K562 (cell line): ENCODE measurements around the gene GAD1. TPM values are rescaled to one million over a fixed set of nuclear protein-coding genes. Genes with fewer than 3 reads are reported as not detected.

Experiments
- ATAC-seq: fragments of 200-7000 bp; cut with Tn5 transposase; 3 replicates; pipeline ENCODE4 v1.9.1; 2020; ENCODE audit warnings: moderate library complexity
- BruUV-seq: library from RNA; stranded (reverse); fragments of 400-500 nt; replicated peaks from 2 replicates; lab custom pipeline; 2021; lab: Mats Ljungman, UMichigan
- CTCF ChIA-PET: fragments of 300-600 bp; formaldehyde crosslinking; extraction: SDS; loops from one replicate; lab custom pipeline; 2021; ENCODE audit warnings: low intra/inter-chr PET ratio; lab: Yijun Ruan, JAX
- POLR2A ChIA-PET: fragments of 300-600, 350-650 bp; sonication (Branson Sonifier 250); formaldehyde crosslinking; extraction: SDS; loops from one replicate; lab custom pipeline; 2021; ENCODE audit warnings: antibody characterized with exemption, inconsistent platforms; lab: Yijun Ruan, JAX
- DNase-seq, 4 experiments: peaks; one replicate each; pipeline versions ENCODE4 v3.0.0 to v3.0.0-alpha.2; 2011 to 2018; ENCODE audit warnings: low spot score in 3 of 4, mixed read lengths in 3 of 4; ENCODE audit errors: extremely low read depth in 1 of 4
- FAIRE-seq: peaks from 2 replicates; lab custom pipeline; 2011; peaks lifted over from hg19 to GRCh38; lab: Jason Lieb, UNC
- H2AFZ ChIP-seq: 2 replicates; pipeline ENCODE4 v1.6.0; 2011; ENCODE audit warnings: low read depth, low read length, control low read depth, inconsistent platforms
- H3K27ac ChIP-seq: fragments of 200-600 bp; 3 replicates; pipeline ENCODE4 v1.8.0; 2011; ENCODE audit warnings: low read depth, mild to moderate bottlenecking, control low read depth, inconsistent platforms, low read length, moderate library complexity, mixed read lengths; ENCODE audit errors: extremely low read depth
- H3K27me3 ChIP-seq, 2 experiments: fragments of 300-600 bp in 1 of 2; 2 replicates in 1 of 2; 3 replicates in 1 of 2; pipeline versions ENCODE4 v1.6.0 to v1.8.0; 2011; ENCODE audit warnings: inconsistent platforms in 2 of 2, low read length in 2 of 2, mild to moderate bottlenecking in 1 of 2, mixed read lengths in 1 of 2, moderate library complexity in 1 of 2; ENCODE audit not compliant: control insufficient read depth in 2 of 2, insufficient read depth in 2 of 2
- H3K36me3 ChIP-seq: fragments of 300-600 bp; 3 replicates; pipeline ENCODE4 v1.8.0; 2011; ENCODE audit warnings: mild to moderate bottlenecking, low read length, inconsistent platforms; ENCODE audit not compliant: control insufficient read depth, insufficient read depth
- H3K4me1 ChIP-seq, 2 experiments: fragments of 200-600 bp in 1 of 2; replicated peaks in 1 of 2; 2 replicates in 1 of 2; 3 replicates in 1 of 2; pipeline versions ENCODE4 v1.5.1 to v1.8.0; 2011; ENCODE audit warnings: inconsistent platforms in 2 of 2, low read length in 2 of 2, mild to moderate bottlenecking in 1 of 2, mixed read lengths in 1 of 2, moderate library complexity in 1 of 2; ENCODE audit not compliant: control insufficient read depth in 2 of 2, insufficient read depth in 2 of 2
- H3K4me2 ChIP-seq: 2 replicates; pipeline ENCODE4 v1.6.1; 2011; ENCODE audit warnings: low read length, control low read depth, inconsistent platforms, mixed read lengths; ENCODE audit not compliant: insufficient read depth
- H3K4me3 ChIP-seq: fragments of 200-600 bp; sonication (generic), shearing (Covaris generic); 2 replicates; pipeline ENCODE4 v1.5.1; 2016; ENCODE audit warnings: control low read depth, inconsistent platforms
- H3K79me2 ChIP-seq: fragments of 200-600 bp; 3 replicates; pipeline ENCODE4 v1.8.0; 2011; ENCODE audit warnings: low read length, inconsistent platforms; ENCODE audit not compliant: control insufficient read depth, insufficient read depth
- H3K9ac ChIP-seq, 2 experiments: 2 replicates each; pipeline versions ENCODE4 v1.6.0 to v1.6.1; 2011; ENCODE audit warnings: low read depth in 2 of 2, low read length in 2 of 2, control low read depth in 1 of 2, inconsistent platforms in 1 of 2, mild to moderate bottlenecking in 1 of 2, mixed read lengths in 1 of 2; ENCODE audit not compliant: insufficient read depth in 1 of 2
- H3K9me1 ChIP-seq: one replicate; pipeline ENCODE4 v1.6.0; 2011; ENCODE audit warnings: inconsistent platforms, mild to moderate bottlenecking, low read length, moderate library complexity; ENCODE audit not compliant: control insufficient read depth, insufficient read depth
- H3K9me3 ChIP-seq: replicated peaks from 2 replicates; pipeline ENCODE4 v1.5.1; 2011; ENCODE audit warnings: low read depth, low read length, inconsistent platforms; ENCODE audit not compliant: control insufficient read depth, insufficient read depth
- H4K20me1 ChIP-seq: replicated peaks from 2 replicates; pipeline ENCODE4 v1.6.1; 2011; ENCODE audit warnings: low read length, inconsistent platforms, mixed read lengths; ENCODE audit not compliant: control insufficient read depth, insufficient read depth
- CREB3 ChIP-seq: fragments of 450-650 bp; conservative IDR thresholded peaks from 2 replicates; pipeline ENCODE4 v1.6.1; 2016; ENCODE audit warnings: missing genetic modification characterization, low read depth, mild to moderate bottlenecking, missing compliant biosample characterization, moderate library complexity
- FOXM1 ChIP-seq, 2 experiments: fragments of 450-650 bp in 1 of 2; sonication (generic) in 1 of 2; formaldehyde crosslinking in 1 of 2; IDR thresholded peaks; 2 replicates each; pipeline versions ENCODE4 v1.6.1 to v1.9.0; 2017 to 2022; ENCODE audit warnings: low read depth in 2 of 2, mild to moderate bottlenecking in 2 of 2, missing genetic modification reagents in 1 of 2, moderate library complexity in 1 of 2
- SMARCE1 ChIP-seq: fragments of 450-650 bp; IDR thresholded peaks from 2 replicates; pipeline ENCODE4 v1.7.1; 2016; ENCODE audit warnings: mild to moderate bottlenecking
- ZBTB9 ChIP-seq: fragments of 450-650 bp; formaldehyde crosslinking; IDR thresholded peaks from 2 replicates; pipeline ENCODE4 v1.4.0; 2020; ENCODE audit warnings: mild to moderate bottlenecking, moderate library complexity
- ZNF263 ChIP-seq: sonication (generic); formaldehyde crosslinking; IDR thresholded peaks from 2 replicates; pipeline ENCODE4 v1.8.0; 2022; ENCODE audit warnings: mild to moderate bottlenecking, missing genetic modification reagents, borderline replicate concordance
- WGBS: fragments of 100-300 bp; shearing (Covaris generic); methylation state at CpG from one replicate; pipeline ENCODE4 v1.1.6; 2016; ENCODE audit warnings: low coverage, mixed read lengths; ENCODE audit not compliant: insufficient coverage; ENCODE audit errors: missing lambda C conversion rate; 5-methylcytosine and 5-hydroxymethylcytosine counted together
- in situ Hi-C: fragments of 300-500 bp; cut with MboI; formaldehyde crosslinking; loops from 4 replicates; pipeline ENCODE4 v1.15.0; 2018; ENCODE audit warnings: inconsistent platforms, mixed read lengths
- intact Hi-C: fragments of 100-400 bp; cut with micrococcal nuclease; formaldehyde crosslinking; loops from 2 replicates; pipeline ENCODE4 v1.14.2; 2022
- polyA plus RNA-seq, 8 experiments: library from polyadenylated mRNA; depleted of rRNA in 4 of 8; stranded (reverse) in 5 of 8; unstranded in 3 of 8; fragments of >200 nt; fragmentation: Nextera tagmentation in 2 of 8; fragmentation: Illumina TruSeq in 1 of 8; extraction: Ambion mirVana in 2 of 8; extraction: Trizol in 1 of 8; gene quantifications; 2 replicates each; pipeline versions ENCODE4 v1.2.1 to v1.2.3, GENCODE V29; 2011 to 2014; ENCODE audit warnings: inconsistent platforms in 1 of 8, missing spikeins in 1 of 8
- total RNA-seq, 7 experiments: library from RNA; depleted of rRNA in 6 of 7; stranded (reverse); fragments of >200 nt in 6 of 7; fragmentation: Illumina TruSeq in 2 of 7; extraction: Trizol in 2 of 7; gene quantifications; 2 replicates each; pipeline versions ENCODE4 v1.2.1 to v1.2.3, GENCODE V29; 2011 to 2021; ENCODE audit warnings: low replicate concordance in 1 of 7

Gene GAD1
- total and polyA plus RNA-seq, 9 of the 15 experiments (the other 6 are each of a cell fraction or from before 2014, with no cell fraction given), result 2.7 to 29.1 (median 15.7) TPM

DNA sequence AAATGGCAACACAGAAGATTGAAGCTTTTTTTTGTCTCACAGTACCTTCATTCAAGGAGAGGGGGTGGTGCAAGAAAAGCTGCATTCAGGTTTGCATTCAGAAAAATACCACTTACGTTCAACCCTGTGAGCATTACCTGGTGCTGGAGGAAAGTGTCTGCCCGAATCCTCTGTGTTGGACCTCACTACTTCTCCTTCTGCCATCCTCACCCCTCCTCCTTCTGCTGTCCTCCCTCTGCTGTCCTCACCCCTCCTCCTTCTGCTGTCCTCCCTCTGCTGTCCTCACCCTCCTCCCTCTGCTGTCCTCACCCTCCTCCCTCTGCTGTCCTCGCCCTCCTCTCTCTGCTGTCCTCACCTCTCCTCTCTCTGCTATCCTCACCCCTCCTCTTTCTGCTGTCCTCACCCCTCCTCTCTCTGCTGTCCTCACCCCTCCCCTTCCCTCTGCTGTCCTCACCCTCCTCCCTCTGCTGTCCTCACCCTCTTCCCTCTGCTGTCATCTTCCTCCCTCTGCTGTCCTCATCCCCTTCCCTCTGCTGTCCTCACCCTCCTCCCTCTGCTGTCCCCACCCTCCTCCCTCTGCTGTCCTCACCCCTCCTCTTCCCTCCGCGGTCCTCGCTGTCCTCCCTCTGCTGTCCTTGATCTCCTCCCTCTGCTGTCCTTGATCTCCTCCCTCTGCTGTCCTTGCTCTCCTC, 11.3 kb downstream of the GAD1 start:
- peaks cover 4 to 9% of the 10 kb centered on the region in 2 experiments; a peak in 3 of 5 replicates for H3K4me1 ChIP-seq
- H3K27me3 ChIP-seq, result peaks cover 0 to 22% of the 10 kb centered on the region in 2 experiments; a peak in 2 of 5 replicates
- ATAC-seq (no peak), DNase-seq (no peak), FAIRE-seq (no peak)
- H3K9me1 ChIP-seq, result no peaks in the 10 kb centered on the region
- WGBS, result 41% methylated on average over 5 of the region's 6 CpGs
- no TSS peak for BruUV-seq
- in situ Hi-C loops, result no loop called here
- no peak overlapping the region for H2AFZ ChIP-seq
- no peak overlapping the region for H3K4me3 ChIP-seq
- no peak overlapping the region for H3K9ac ChIP-seq
- ChIA-PET CTCF (no interaction called here), POLR2A (interaction anchor here (1.0 to 1.8 kb wide), 2 partner anchors 9 to 13 kb away, joined by 3 to 8 read pairs; no protein-coding TSS in a partner anchor)
- H3K9me3 ChIP-seq, result no peaks in the 10 kb centered on the region; the same call in 1 of the 2 replicates
- H3K27ac ChIP-seq, result no peak overlapping the region
- intact Hi-C loops, result no loop called here
- no peaks in the 10 kb centered on the region for H3K79me2 ChIP-seq
- no peaks in the 10 kb centered on the region for H4K20me1 ChIP-seq
- H3K36me3 ChIP-seq, result no peaks in the 10 kb centered on the region
- H3K4me2 ChIP-seq, result no peak overlapping the region
- TF ChIP-seq CREB3 (tag) (no peak), FOXM1 (IDR thresholded peaks at IDR 0.05; ENCODE audit: low read depth) (no peak), FOXM1 (CRISPR knock-in tag; IDR thresholded peaks at IDR 0.05; ENCODE audit: low read depth) (no peak), SMARCE1 (no peak), ZNF263 (peak; percentile 95), ZBTB9 (CRISPR knock-in tag) (no peak)
